Kidney (tissue), 14 donors: ENCODE results near the gene MLC1. TPM values are rescaled to one million over a fixed set of nuclear protein-coding genes. Genes with fewer than 3 reads are reported as not detected.
A peak's percentile ranks its signal among the peaks of the same experiment; 100 is the strongest.

Source experiments
- DNase-seq, 5 donors: peaks; one replicate each; pipeline ENCODE4 v3.0.0-alpha.2; 2013 to 2020
- FAIRE-seq: peaks from 2 replicates; lab custom pipeline; 2012; peaks lifted over from hg19 to GRCh38; lab: Jason Lieb, UNC
- H3K27ac ChIP-seq, 2 donors: one replicate each; pipeline ENCODE4 v1.7.0; 2013; ENCODE audit warnings: low read depth in 2 of 2, low read length in 2 of 2, inconsistent platforms in 1 of 2
- H3K27me3 ChIP-seq: one replicate; pipeline ENCODE4 v1.7.1; 2013; ENCODE audit warnings: low read length, inconsistent platforms; ENCODE audit not compliant: control insufficient read depth, insufficient read depth
- H3K36me3 ChIP-seq, 3 donors: one replicate each; pipeline versions ENCODE4 v1.7.0 to v1.7.1; 2013; ENCODE audit warnings: low read length in 3 of 3, control low read depth in 1 of 3, inconsistent platforms in 1 of 3; ENCODE audit not compliant: insufficient read depth in 3 of 3, control insufficient read depth in 2 of 3
- H3K4me1 ChIP-seq, 3 donors: one replicate each; pipeline versions ENCODE4 v1.7.0 to v1.7.1; 2013; ENCODE audit warnings: low read length in 3 of 3, inconsistent platforms in 1 of 3, low read depth in 1 of 3; ENCODE audit not compliant: control insufficient read depth in 2 of 3, insufficient read depth in 2 of 3
- H3K4me3 ChIP-seq, 3 donors: one replicate each; pipeline versions ENCODE4 v1.7.0 to v1.8.1; 2013; ENCODE audit warnings: low read length in 3 of 3, control low read depth in 1 of 3, inconsistent platforms in 1 of 3
- H3K9ac ChIP-seq, 3 donors: one replicate each; pipeline versions ENCODE4 v1.7.0 to v1.7.1; 2013; ENCODE audit warnings: low read length in 3 of 3, control low read depth in 1 of 3, inconsistent platforms in 1 of 3
- H3K9me3 ChIP-seq, 3 donors: one replicate each; pipeline versions ENCODE4 v1.7.0 to v1.7.1; 2013; ENCODE audit warnings: low read length in 3 of 3, control low read depth in 1 of 3, inconsistent platforms in 1 of 3; ENCODE audit not compliant: control insufficient read depth in 2 of 3, insufficient read depth in 1 of 3
- intact Hi-C: fragments of 100-400 bp; cut with DNase I; formaldehyde crosslinking; loops from one replicate; pipeline ENCODE4 v1.11.1; 2022
- polyA plus RNA-seq: library from polyadenylated mRNA; stranded (reverse); fragments of 350-450 nt; fragmentation: Illumina TruSeq; extraction: RNeasy Lipid Tissue Mini Kit (QIAGEN cat#74804); gene quantifications from one replicate; pipeline ENCODE4 v1.2.3, GENCODE V29; 2014; ENCODE audit warnings: low read depth, low replicate concordance; ENCODE audit not compliant: insufficient read depth
- total RNA-seq: library from RNA; stranded (reverse); fragmentation: NEBNext Ultra II Directional; extraction: Animal tissue kit (Norgen Biotek cat#: 25700); gene quantifications from one replicate; pipeline ENCODE4 v1.2.1, GENCODE V29; 2021
- TF ChIP-seq, protein P1 (sequence below): IDR thresholded peaks from 3 replicates; pipeline ENCODE4 v1.5.1; 2012; ENCODE audit warnings: mild to moderate bottlenecking, moderate library complexity, borderline replicate concordance; ENCODE audit not compliant: insufficient read depth; ENCODE audit errors: extremely low read depth
- donor health status: control.
- donor health status: control.
- donor health status: control.
- donor health status: control.
- donor health status: control.
- donor health status: DM: yes; HTN: yes; CAD: no.
- donor health status: Normal renal cell carcinoma (clear cell type).

Gene MLC1
- total and polyA plus RNA-seq, 2 donors from 2014 or later, result 0.28 TPM; not detected in 1

DNA sequence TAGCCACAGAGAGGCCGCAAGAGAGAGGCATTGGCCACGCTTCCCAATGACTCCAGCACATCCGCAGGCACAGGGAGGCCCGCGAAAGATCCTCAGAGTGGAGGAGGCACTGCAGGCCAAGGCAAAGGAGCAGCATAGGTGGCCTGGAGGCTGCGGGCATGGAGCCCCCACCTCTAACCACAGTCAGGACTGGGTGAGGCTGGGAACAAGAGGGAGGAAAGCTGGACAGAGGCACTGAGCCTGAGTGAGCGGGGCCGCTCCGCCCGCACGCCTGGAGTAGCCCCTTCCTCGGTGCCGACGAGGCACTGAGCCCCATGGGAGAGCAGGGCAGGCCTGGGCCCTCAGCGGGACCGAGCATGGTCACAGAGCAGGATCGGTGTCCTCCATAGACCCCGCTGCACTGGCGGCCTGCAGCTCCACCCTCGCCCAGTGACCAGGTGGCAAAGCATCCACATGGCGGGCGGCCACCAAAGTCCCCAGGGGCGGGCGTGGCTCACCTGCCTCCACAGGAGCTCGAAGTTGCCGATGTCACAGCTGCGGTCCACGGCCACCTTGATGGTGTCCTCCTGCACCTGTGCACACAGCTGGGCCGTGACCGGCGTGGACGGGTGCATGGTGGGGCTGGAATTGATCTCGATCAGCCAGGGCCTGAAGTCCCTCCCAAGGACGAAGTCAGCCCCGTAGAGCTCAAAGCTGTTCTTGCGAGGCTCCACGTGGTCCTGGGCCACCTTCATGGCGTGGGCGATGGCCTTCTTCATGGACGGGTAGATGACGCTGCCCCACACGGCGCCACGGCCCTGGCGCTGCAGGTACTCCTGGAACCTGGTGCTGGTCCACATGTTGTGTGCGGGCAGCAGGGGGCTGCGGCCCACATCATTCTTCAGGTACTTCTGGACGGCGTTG lies 53.8 kb downstream of the MLC1 start:
- intact Hi-C loops, result loop anchor here (5.0 kb wide), 1 partner anchor 104 kb away; no protein-coding TSS in a partner anchor
- DNase-seq, result peak in 2 of 5 donors; percentile 54 to 76
- TF ChIP-seq, protein P1, sequence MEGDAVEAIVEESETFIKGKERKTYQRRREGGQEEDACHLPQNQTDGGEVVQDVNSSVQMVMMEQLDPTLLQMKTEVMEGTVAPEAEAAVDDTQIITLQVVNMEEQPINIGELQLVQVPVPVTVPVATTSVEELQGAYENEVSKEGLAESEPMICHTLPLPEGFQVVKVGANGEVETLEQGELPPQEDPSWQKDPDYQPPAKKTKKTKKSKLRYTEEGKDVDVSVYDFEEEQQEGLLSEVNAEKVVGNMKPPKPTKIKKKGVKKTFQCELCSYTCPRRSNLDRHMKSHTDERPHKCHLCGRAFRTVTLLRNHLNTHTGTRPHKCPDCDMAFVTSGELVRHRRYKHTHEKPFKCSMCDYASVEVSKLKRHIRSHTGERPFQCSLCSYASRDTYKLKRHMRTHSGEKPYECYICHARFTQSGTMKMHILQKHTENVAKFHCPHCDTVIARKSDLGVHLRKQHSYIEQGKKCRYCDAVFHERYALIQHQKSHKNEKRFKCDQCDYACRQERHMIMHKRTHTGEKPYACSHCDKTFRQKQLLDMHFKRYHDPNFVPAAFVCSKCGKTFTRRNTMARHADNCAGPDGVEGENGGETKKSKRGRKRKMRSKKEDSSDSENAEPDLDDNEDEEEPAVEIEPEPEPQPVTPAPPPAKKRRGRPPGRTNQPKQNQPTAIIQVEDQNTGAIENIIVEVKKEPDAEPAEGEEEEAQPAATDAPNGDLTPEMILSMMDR, result no peak
- FAIRE-seq, result no peak
- Histone ChIP-seq H3K4me1 (no peaks in the 10 kb centered on the region), H3K27ac (no peak overlapping the region), H3K9ac (no peak overlapping the region), H3K36me3 (no peaks in the 10 kb centered on the region), H3K27me3 (no peaks in the 10 kb centered on the region), H3K9me3 (no peaks in the 10 kb centered on the region), H3K4me3 (no peak overlapping the region)

DNA sequence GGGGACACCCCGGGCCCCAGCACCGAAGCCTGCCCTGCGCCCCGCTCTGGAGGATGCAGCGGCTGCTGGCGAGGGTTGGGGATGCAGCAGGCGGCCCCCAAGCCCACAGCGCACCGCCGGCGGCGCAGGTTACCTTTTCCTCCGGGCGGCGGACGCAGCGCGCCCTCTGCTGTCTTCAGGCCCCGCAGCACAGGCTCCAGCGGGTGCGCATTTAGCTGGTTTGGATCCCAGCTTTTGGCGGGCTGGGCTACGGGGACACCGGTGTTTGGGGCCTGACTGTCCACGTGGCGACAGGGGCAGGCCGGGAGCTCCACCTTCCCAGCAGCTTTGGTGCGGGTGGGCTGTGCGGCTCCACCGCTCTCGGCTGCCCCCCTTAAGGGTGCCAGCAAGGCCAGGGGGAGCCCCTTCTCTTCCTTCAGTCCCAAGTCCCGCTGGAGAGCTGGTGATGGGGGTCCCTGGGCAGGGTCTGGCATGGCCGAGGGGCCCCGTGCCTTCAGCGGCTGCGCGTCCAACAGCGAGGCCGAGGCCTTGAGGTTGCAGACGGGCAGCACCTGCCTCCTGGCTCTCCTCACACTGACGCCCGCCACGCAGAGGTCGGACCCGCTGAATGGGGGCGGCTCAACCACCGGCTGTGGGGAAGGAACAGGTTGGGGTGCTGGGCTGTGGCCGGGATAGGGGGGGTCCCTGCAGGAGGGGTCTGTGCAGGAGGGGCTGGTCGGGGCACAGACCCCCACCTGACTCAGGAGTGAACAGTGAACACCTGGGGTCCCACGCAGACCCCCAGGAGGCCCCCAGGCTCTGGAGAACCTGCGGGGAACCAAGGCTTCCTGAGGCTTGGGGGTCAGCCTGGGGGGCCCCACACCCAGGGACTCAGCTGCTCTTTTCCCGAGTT lies 54.7 kb downstream of the MLC1 start:
- DNase-seq, result peak; percentile 67 to 92 (median 75)
- Histone ChIP-seq H3K9ac (no peak overlapping the region), H3K36me3 (no peaks in the 10 kb centered on the region), H3K27me3 (no peaks in the 10 kb centered on the region), H3K9me3 (no peaks in the 10 kb centered on the region), H3K4me3 (no peak overlapping the region), H3K4me1 (no peaks in the 10 kb centered on the region), H3K27ac (no peak overlapping the region)
- FAIRE-seq, result no peak
- TF ChIP-seq, protein P1, result peak; percentile 99
- intact Hi-C loops, result loop anchor here (5.0 kb wide), 1 partner anchor 103 kb away; no protein-coding TSS in a partner anchor

DNA sequence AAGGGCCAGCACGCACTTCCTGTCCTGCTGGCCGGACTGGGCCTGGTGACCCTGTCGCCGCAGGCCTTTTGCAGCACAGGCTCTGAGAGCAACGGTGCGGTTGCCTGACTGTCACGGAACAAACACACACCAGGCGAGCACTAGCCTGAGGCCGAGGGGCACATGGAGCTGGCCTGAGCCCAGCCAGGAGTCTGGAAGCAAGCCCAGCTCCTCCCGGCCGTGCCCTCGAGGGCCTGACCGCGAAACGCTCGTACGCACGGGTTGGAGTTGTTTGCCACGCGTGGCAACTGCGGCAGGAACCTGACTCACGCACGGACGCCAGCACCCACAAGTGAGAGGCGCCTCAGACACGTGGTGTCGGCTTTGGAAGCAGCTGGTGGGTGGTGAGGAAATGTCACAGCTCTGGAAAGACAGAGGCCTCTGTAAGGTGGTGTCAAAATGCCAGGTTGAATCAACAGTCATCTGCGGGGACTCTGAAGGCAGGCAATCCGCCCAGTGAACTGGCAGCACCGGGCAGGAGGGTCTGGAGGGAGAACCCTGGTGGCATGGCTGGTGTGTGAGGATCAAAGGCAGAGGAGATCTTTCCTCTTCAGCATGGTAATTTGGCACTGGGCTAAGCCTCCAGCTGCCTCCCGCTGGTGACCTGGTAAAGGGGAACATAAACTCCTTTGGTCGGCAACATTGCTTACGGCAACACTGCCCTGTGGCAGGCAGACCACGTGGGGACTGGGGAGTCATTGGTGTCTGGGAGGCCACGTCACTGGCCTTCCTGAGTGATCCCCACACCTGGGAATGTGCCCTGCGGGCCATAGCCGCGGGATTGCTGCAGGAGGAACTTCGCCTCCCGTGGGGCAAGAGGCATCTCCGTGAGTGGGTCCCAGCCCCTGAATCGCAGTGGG lies 57.3 kb downstream of the MLC1 start:
- TF ChIP-seq, protein P1, result no peak
- FAIRE-seq (no peak), DNase-seq (peak in 1 of 5 donors; percentile 87)
- Histone ChIP-seq H3K9ac (no peak overlapping the region), H3K9me3 (no peaks in the 10 kb centered on the region), H3K4me1 (no peaks in the 10 kb centered on the region), H3K27ac (no peak overlapping the region), H3K4me3 (no peak overlapping the region), H3K36me3 (no peaks in the 10 kb centered on the region), H3K27me3 (no peaks in the 10 kb centered on the region)
- intact Hi-C loops, result no loop called here
